ENCODE data around the gene COL15A1. TPM values are rescaled to one million over a fixed set of nuclear protein-coding genes. Genes with fewer than 3 reads are reported as not detected.

COL15A1 gene
- polyA plus RNA-seq, 1 donor = 227 TPM

GRCh38 chr9:99114049-99114440, 170.3 kb downstream of the COL15A1 start:
- DNase-seq = no peak

GRCh38 chr9:99114846-99115500, 171.3 kb downstream of the COL15A1 start:
- no peak for DNase-seq

- no peak for DNase-seq
These were observed 172.3 kb downstream of the COL15A1 start for GRCh38 chr9:99116003-99116411.

- DNase-seq = no peak
These were observed 175.2 kb downstream of the COL15A1 start for GRCh38 chr9:99118782-99119466.

GRCh38 chr9:99119976-99120655, 176.4 kb downstream of the COL15A1 start:
- DNase-seq = no peak

Other genes with a start within 250 kb of the COL15A1 start
- 0.63 TPM for gene GABBR2, start 235.0 kb upstream of the COL15A1 start, polyA plus RNA-seq (ENCODE audit: insufficient read length)
- gene ANKS6, start 147.4 kb upstream of the COL15A1 start, polyA plus RNA-seq (ENCODE audit: insufficient read length) = 14.8 TPM
- 2.6 TPM for gene GALNT12, start 136.2 kb upstream of the COL15A1 start, polyA plus RNA-seq (ENCODE audit: insufficient read length)
- 22.2 TPM for gene TGFBR1, start 161.2 kb downstream of the COL15A1 start, polyA plus RNA-seq (ENCODE audit: insufficient read length)

Measured in hindlimb muscle (tissue), 1 donor.